Skeletal muscle tissue (tissue), 4 donors: Measurements from ENCODE around the gene ACSL3. TPM values are rescaled to one million over a fixed set of nuclear protein-coding genes. Genes with fewer than 3 reads are reported as not detected.

Experiments used
- H3K27ac ChIP-seq: one replicate; pipeline ENCODE4 v1.7.0; 2013; ENCODE audit warnings: mild to moderate bottlenecking, low read depth, low read length, inconsistent platforms
- H3K27me3 ChIP-seq, 3 donors: one replicate each; pipeline ENCODE4 v1.7.0; 2013; ENCODE audit warnings: low read length in 3 of 3; ENCODE audit not compliant: control insufficient read depth in 3 of 3, insufficient read depth in 3 of 3
- H3K36me3 ChIP-seq, 3 donors: one replicate each; pipeline ENCODE4 v1.7.0; 2013; ENCODE audit warnings: low read length in 3 of 3; ENCODE audit not compliant: control insufficient read depth in 3 of 3, insufficient read depth in 3 of 3
- H3K4me1 ChIP-seq, 3 donors: one replicate each; pipeline ENCODE4 v1.7.0; 2013; ENCODE audit warnings: low read length in 3 of 3, mild to moderate bottlenecking in 3 of 3; ENCODE audit not compliant: control insufficient read depth in 3 of 3, insufficient read depth in 3 of 3
- H3K4me3 ChIP-seq, 3 donors: one replicate each; pipeline ENCODE4 v1.7.0; 2013; ENCODE audit warnings: low read length in 3 of 3
- H3K9ac ChIP-seq, 3 donors: one replicate each; pipeline ENCODE4 v1.7.0; 2013; ENCODE audit warnings: low read length in 3 of 3, mild to moderate bottlenecking in 3 of 3, moderate library complexity in 2 of 3, low read depth in 1 of 3
- H3K9me3 ChIP-seq, 3 donors: one replicate each; pipeline ENCODE4 v1.7.0; 2013; ENCODE audit warnings: low read length in 3 of 3; ENCODE audit not compliant: control insufficient read depth in 3 of 3
- total RNA-seq: library from RNA; depleted of rRNA; stranded (reverse); fragments of >200 nt; gene quantifications from one replicate; pipeline ENCODE4 v1.2.3, GENCODE V29; 2014
- donor health status: Osteomylitis.

ACSL3 gene
- total RNA-seq, 1 donor from 2014 or later: 85.6 TPM

- peaks cover 4 to 11% (median 10%) of the 10 kb centered on the region in 3 donors for H3K4me1 ChIP-seq
- no peaks in the 10 kb centered on the region for H3K9me3 ChIP-seq
- no peak overlapping the region for H3K4me3 ChIP-seq
- no peaks in the 10 kb centered on the region for H3K27me3 ChIP-seq
- H3K36me3 ChIP-seq: peaks cover 7 to 57% (median 44%) of the 10 kb centered on the region in 3 donors
- no peak overlapping the region for H3K9ac ChIP-seq
- no peak overlapping the region for H3K27ac ChIP-seq
Observed at GRCh38 chr2:222920657-222921186, 59.9 kb downstream of the ACSL3 start.

- no peak overlapping the region for H3K9ac ChIP-seq
- peaks cover 4 to 11% (median 10%) of the 10 kb centered on the region in 3 donors for H3K4me1 ChIP-seq
- H3K9me3 ChIP-seq: no peaks in the 10 kb centered on the region
- no peak overlapping the region for H3K4me3 ChIP-seq
- H3K36me3 ChIP-seq: peaks cover 9 to 57% (median 44%) of the 10 kb centered on the region in 3 donors
- H3K27me3 ChIP-seq: no peaks in the 10 kb centered on the region
- H3K27ac ChIP-seq: no peak overlapping the region
Observed at GRCh38 chr2:222922019-222922800, 61.4 kb downstream of the ACSL3 start.

- no peaks in the 10 kb centered on the region for H3K27me3 ChIP-seq
- H3K27ac ChIP-seq: no peak overlapping the region
- peaks cover 10 to 55% (median 44%) of the 10 kb centered on the region in 3 donors for H3K36me3 ChIP-seq
- no peak overlapping the region for H3K4me3 ChIP-seq
- H3K9ac ChIP-seq: no peak overlapping the region
- no peaks in the 10 kb centered on the region for H3K9me3 ChIP-seq
- H3K4me1 ChIP-seq: no peaks in the 10 kb centered on the region
Observed at GRCh38 chr2:222926915-222927314, 66.1 kb downstream of the ACSL3 start.

- H3K36me3 ChIP-seq: peaks cover 11 to 52% (median 39%) of the 10 kb centered on the region in 3 donors
- no peaks in the 10 kb centered on the region for H3K27me3 ChIP-seq
Observed at GRCh38 chr2:222927600-222927999, 66.8 kb downstream of the ACSL3 start.

GRCh38 chr2:222928335-222928734 lies 67.5 kb downstream of the ACSL3 start:
- Histone ChIP-seq H3K27me3 (no peaks in the 10 kb centered on the region), H3K27ac (no peak overlapping the region), H3K4me3 (no peak overlapping the region), H3K9ac (no peak overlapping the region), H3K9me3 (no peaks in the 10 kb centered on the region), H3K36me3 (peaks cover 14 to 48% (median 38%) of the 10 kb centered on the region in 3 donors), H3K4me1 (no peaks in the 10 kb centered on the region)

More at GRCh38 chr2:222927600-222927999, 66.8 kb downstream of the ACSL3 start:
- no peaks in the 10 kb centered on the region for H3K9me3 ChIP-seq
- H3K4me3 ChIP-seq: no peak overlapping the region
- no peaks in the 10 kb centered on the region for H3K4me1 ChIP-seq
- no peak overlapping the region for H3K27ac ChIP-seq
- no peak overlapping the region for H3K9ac ChIP-seq

GRCh38 chr2:222930862-222931261 lies 70.0 kb downstream of the ACSL3 start:
- Histone ChIP-seq H3K9me3 (no peaks in the 10 kb centered on the region), H3K27ac (no peak overlapping the region), H3K36me3 (peaks cover 23 to 57% (median 42%) of the 10 kb centered on the region in 3 donors), H3K9ac (no peak overlapping the region), H3K4me1 (no peaks in the 10 kb centered on the region), H3K27me3 (no peaks in the 10 kb centered on the region), H3K4me3 (no peak overlapping the region)

GRCh38 chr2:222931659-222932058 lies 70.8 kb downstream of the ACSL3 start:
- H3K9ac ChIP-seq: no peak overlapping the region
- no peaks in the 10 kb centered on the region for H3K4me1 ChIP-seq
- no peak overlapping the region for H3K27ac ChIP-seq
- H3K27me3 ChIP-seq: no peaks in the 10 kb centered on the region
- H3K36me3 ChIP-seq: peaks cover 25 to 60% (median 46%) of the 10 kb centered on the region in 3 donors
- no peak overlapping the region for H3K4me3 ChIP-seq
- H3K9me3 ChIP-seq: no peaks in the 10 kb centered on the region

GRCh38 chr2:222933458-222933857 lies 72.6 kb downstream of the ACSL3 start:
- no peak overlapping the region for H3K27ac ChIP-seq
- H3K36me3 ChIP-seq: peaks cover 22 to 57% (median 42%) of the 10 kb centered on the region in 3 donors
- no peaks in the 10 kb centered on the region for H3K4me1 ChIP-seq
- no peaks in the 10 kb centered on the region for H3K27me3 ChIP-seq
- H3K9ac ChIP-seq: no peak overlapping the region
- H3K4me3 ChIP-seq: no peak overlapping the region
- H3K9me3 ChIP-seq: no peaks in the 10 kb centered on the region

GRCh38 chr2:222935688-222936298 lies 75.0 kb downstream of the ACSL3 start:
- Histone ChIP-seq H3K9ac (no peak overlapping the region), H3K27me3 (no peaks in the 10 kb centered on the region), H3K4me3 (no peak overlapping the region), H3K27ac (no peak overlapping the region), H3K4me1 (no peaks in the 10 kb centered on the region), H3K36me3 (peaks cover 23 to 63% (median 47%) of the 10 kb centered on the region in 3 donors), H3K9me3 (no peaks in the 10 kb centered on the region)

- Histone ChIP-seq H3K4me1 (no peaks in the 10 kb centered on the region), H3K9ac (no peak overlapping the region), H3K27me3 (no peaks in the 10 kb centered on the region), H3K27ac (no peak overlapping the region), H3K9me3 (no peaks in the 10 kb centered on the region), H3K4me3 (no peak overlapping the region), H3K36me3 (peaks cover 24 to 57% (median 40%) of the 10 kb centered on the region in 3 donors)
Observed at GRCh38 chr2:222936705-222937104, 75.9 kb downstream of the ACSL3 start.
